ENCODE data around the gene FAM81A. TPM values are rescaled to one million over a fixed set of nuclear protein-coding genes. Genes with fewer than 3 reads are reported as not detected.

The FAM81A gene
- total RNA-seq, 2 experiments from 2014 or later, result not detected

DNA sequence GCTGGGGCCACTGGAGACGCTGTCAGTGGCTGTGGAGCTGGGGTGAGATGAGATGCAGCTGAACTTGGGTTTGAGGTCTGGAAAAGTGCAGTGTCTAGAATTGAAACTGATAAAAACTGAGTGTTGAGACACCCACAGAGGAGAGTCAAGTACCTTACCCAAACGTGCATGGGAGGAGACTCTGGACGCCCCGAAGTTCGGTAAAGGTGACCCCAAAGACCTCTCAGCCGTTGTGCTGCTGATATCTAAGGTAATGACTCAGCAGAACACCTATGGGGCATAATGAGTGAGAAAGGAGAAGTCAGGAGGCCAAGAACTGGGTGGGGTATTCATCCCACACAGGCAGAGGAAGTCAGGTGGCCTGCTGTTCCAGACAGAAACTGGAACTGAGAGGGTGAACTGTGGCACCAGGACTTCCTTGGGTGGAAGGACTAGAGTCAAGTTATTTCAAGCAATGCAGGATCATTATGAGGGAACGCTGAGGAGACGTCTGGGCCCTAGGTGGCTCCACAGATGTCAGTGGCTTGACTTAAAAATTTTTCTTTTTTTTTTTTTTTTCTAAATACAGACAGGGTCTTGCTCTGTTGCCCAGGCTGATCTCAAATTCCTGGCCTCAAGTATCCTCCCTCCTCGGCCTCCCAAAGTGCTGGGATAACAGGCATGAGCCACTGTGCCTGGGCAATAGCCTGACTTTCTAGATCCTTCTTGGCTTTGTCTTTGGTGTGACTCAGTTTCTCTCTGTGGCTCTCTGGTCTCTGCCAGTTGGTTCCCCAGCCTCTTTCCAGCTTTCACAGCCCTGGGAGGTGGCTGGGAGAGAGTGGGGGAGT lies 105.9 kb downstream of the FAM81A start:
- no peaks in the 10 kb centered on the region for H3K9me3 Mint-ChIP-seq
- Histone ChIP-seq H3K27ac (ENCODE audit: low read depth in 1 of 2, low read length in 2 of 2) (no peak overlapping the region), H3K27me3 (ENCODE audit: control insufficient read depth in 1 of 2, insufficient read depth in 2 of 2, low read length in 2 of 2) (peaks cover 0 to 5% of the 10 kb centered on the region in 2 experiments), H3K9me3 (ENCODE audit: control insufficient read depth in 1 of 2, insufficient read depth in 1 of 2, low read length in 2 of 2) (no peaks in the 10 kb centered on the region), H3K4me1 (ENCODE audit: insufficient read depth, low read length) (no peaks in the 10 kb centered on the region), H3K36me3 (ENCODE audit: insufficient read depth, low read length) (no peaks in the 10 kb centered on the region), H3K4me3 (ENCODE audit: low read length) (no peak overlapping the region)
- no peaks in the 10 kb centered on the region for H3K36me3 Mint-ChIP-seq (ENCODE audit: low read depth)
- intact Hi-C loops (cut with DNase I, micrococcal nuclease), result no loop called here
- peaks cover 11% of the 10 kb centered on the region for H3K27me3 Mint-ChIP-seq
- H3K27ac Mint-ChIP-seq, result no peak overlapping the region
- DNase-seq (no peak), ATAC-seq (ENCODE audit: poor library complexity) (no peak)
- H3K4me3 Mint-ChIP-seq, result no peak overlapping the region
- ChIA-PET POLR2A (no interaction called here), CTCF (no interaction called here)
- H3K4me1 Mint-ChIP-seq (ENCODE audit: low read depth), result no peaks in the 10 kb centered on the region
- TF ChIP-seq, protein P1, sequence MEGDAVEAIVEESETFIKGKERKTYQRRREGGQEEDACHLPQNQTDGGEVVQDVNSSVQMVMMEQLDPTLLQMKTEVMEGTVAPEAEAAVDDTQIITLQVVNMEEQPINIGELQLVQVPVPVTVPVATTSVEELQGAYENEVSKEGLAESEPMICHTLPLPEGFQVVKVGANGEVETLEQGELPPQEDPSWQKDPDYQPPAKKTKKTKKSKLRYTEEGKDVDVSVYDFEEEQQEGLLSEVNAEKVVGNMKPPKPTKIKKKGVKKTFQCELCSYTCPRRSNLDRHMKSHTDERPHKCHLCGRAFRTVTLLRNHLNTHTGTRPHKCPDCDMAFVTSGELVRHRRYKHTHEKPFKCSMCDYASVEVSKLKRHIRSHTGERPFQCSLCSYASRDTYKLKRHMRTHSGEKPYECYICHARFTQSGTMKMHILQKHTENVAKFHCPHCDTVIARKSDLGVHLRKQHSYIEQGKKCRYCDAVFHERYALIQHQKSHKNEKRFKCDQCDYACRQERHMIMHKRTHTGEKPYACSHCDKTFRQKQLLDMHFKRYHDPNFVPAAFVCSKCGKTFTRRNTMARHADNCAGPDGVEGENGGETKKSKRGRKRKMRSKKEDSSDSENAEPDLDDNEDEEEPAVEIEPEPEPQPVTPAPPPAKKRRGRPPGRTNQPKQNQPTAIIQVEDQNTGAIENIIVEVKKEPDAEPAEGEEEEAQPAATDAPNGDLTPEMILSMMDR (IDR thresholded peaks at IDR 0.05), result no peak

DNA sequence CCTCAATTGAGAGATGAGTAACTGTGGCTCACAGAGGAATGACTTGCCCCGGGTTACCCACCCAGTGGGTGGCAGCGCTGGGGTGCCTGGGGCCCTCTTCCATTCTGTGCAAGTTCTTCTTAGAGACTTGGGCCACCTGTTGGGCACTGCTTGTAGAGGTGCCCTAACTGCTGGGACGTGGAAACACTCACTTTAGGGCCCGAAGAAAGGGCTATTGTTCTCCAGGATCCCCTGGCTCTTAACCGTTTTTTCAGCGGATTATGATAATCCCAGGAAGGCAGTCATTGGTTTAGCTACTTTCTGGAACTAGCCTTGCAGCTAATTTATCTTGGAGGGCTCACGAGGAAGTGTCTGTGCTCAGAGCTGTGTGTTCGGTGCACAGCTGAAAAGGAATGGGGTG lies 107.6 kb downstream of the FAM81A start:
- H3K27ac ChIP-seq (ENCODE audit: low read depth in 1 of 2, low read length in 2 of 2), result no peak overlapping the region
- ChIA-PET POLR2A (no interaction called here), CTCF (no interaction called here)
- Mint-ChIP-seq H3K27me3 (peaks cover 11% of the 10 kb centered on the region), H3K36me3 (ENCODE audit: low read depth) (no peaks in the 10 kb centered on the region), H3K27ac (no peak overlapping the region), H3K9me3 (no peaks in the 10 kb centered on the region), H3K4me3 (no peak overlapping the region), H3K4me1 (ENCODE audit: low read depth) (no peaks in the 10 kb centered on the region)
- intact Hi-C loops (cut with DNase I, micrococcal nuclease), result no loop called here
- H3K4me3 ChIP-seq (ENCODE audit: low read length), result no peak overlapping the region
- ATAC-seq (ENCODE audit: poor library complexity) (no peak), DNase-seq (no peak)
- peaks cover 0 to 5% of the 10 kb centered on the region in 2 experiments for H3K27me3 ChIP-seq (ENCODE audit: control insufficient read depth in 1 of 2, insufficient read depth in 2 of 2, low read length in 2 of 2)
- TF ChIP-seq, protein P1 (IDR thresholded peaks at IDR 0.05), result no peak
- H3K36me3 ChIP-seq (ENCODE audit: insufficient read depth, low read length), result no peaks in the 10 kb centered on the region
- no peaks in the 10 kb centered on the region for H3K4me1 ChIP-seq (ENCODE audit: insufficient read depth, low read length)
- no peaks in the 10 kb centered on the region for H3K9me3 ChIP-seq (ENCODE audit: control insufficient read depth in 1 of 2, insufficient read depth in 1 of 2, low read length in 2 of 2)

DNA sequence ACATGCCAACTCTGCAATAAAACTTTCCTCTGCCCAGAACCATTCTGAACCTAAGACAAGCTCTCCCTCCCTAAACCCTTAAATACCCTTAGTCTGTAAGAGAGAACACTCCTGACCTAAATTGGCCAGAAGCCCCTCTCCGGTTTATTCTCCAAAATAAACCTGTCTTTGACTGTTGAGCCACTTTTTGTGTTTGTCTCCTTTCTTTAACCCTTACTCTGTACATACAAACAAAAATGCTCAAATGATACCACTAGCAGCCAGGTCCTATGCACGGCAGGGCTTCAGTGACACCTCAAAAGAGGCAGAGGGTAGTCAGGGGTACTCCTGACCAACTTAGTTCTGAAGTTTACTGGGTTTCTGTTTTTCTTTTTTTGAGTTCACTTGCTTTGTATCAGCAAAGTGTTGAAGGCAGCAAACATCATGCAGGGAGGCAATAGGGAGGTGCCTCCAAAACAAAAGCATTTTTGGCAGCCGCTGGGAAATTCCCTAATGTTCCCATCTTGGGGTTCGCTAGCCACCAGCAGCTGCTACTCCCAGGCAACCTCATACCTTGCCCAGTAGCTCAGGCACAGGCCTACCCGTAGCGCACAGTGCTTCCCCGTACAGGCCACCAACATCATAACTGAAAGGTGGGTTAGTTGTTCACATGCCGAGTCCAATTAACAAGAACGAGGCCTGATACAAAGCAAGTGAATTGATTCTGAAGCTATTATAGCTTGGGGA lies 110.7 kb downstream of the FAM81A start:
- no peaks in the 10 kb centered on the region for H3K4me1 ChIP-seq (ENCODE audit: insufficient read depth, low read length)
- ATAC-seq (ENCODE audit: poor library complexity) (no peak), DNase-seq (no peak)
- intact Hi-C loops (cut with DNase I, micrococcal nuclease), result no loop called here
- CTCF ChIA-PET, result no interaction called here
- Mint-ChIP-seq H3K27me3 (peaks cover 11% of the 10 kb centered on the region), H3K36me3 (ENCODE audit: low read depth) (no peaks in the 10 kb centered on the region), H3K9me3 (no peaks in the 10 kb centered on the region), H3K4me3 (no peak overlapping the region), H3K4me1 (ENCODE audit: low read depth) (no peaks in the 10 kb centered on the region), H3K27ac (no peak overlapping the region)
- H3K27ac ChIP-seq (ENCODE audit: low read depth in 1 of 2, low read length in 2 of 2), result no peak overlapping the region
- H3K4me3 ChIP-seq (ENCODE audit: low read length), result no peak overlapping the region
- POLR2A ChIA-PET, result no interaction called here
- H3K36me3 ChIP-seq (ENCODE audit: insufficient read depth, low read length), result no peaks in the 10 kb centered on the region
- H3K27me3 ChIP-seq (ENCODE audit: control insufficient read depth in 1 of 2, insufficient read depth in 2 of 2, low read length in 2 of 2), result no peaks in the 10 kb centered on the region
- TF ChIP-seq, protein P1 (IDR thresholded peaks at IDR 0.05), result no peak
- no peaks in the 10 kb centered on the region for H3K9me3 ChIP-seq (ENCODE audit: control insufficient read depth in 1 of 2, insufficient read depth in 1 of 2, low read length in 2 of 2)

Data from CD4-positive, alpha-beta T cell (primary cell).